ENCODE data around the gene DDI2.
"Not testable (repeated sequence)": the region's sequence is repeated elsewhere in the genome, so short reads cannot be mapped to it uniquely, and the experiment has no call there.

DDI2 gene

DNA sequence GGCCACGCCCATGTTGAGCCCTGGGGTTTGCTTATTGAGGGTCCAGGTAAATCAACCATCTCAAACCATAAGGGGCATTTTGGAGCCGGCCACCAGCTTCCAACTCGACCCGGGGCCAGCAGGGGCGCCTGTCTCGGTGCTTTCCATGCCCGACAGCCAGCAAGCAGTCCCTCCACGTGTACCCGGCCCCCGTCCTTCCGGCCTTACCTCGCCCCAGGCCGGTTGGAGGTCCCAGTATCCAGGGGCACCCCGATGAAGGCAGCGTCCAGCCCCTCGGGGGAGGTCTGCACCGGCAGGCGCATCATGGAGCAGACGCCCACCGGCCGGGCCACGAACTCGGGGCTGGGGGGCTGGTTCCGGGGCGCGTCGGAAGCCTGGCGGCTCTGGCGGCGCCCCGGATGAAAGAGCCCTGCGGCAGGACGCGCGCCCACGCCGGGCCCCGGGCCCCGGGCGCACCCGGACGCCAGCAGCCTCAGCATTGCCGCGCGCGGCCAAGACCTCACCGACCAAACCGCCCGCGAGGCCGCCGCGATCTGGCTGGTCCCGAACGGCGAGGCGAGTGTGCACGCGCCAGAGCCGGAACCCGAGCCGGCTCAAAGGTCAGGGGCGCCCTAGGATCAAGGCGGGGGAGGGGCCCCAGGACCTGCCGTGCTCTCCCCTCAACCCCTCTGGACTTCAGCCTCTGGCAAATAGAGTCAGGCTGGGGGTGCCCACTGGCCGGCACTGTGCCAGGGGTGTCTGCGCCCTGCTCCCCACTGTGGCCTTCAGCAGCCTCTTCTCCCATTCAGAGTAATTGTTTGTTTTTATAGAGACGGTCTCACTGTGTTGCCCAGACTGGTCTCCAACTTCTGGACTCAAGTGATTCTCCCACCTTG lies 32.5 kb upstream of the DDI2 start, which contains the start of gene AGMAT:
Gene AGMAT (minus strand): TSS at position 563 of the 875 bp plus-strand sequence. CDS start 84 bp downstream, at position 479.
- Histone ChIP-seq H3K9ac (ENCODE audit: low read depth, low read length) (peak within 1 kb of the TSS; percentile 79; the same call in 1 of the 2 replicates), H3K27me3 (ENCODE audit: insufficient read depth, low read length) (no peaks in the 10 kb centered on the region), H3K4me3 (ENCODE audit: low read length) (peak within 1 kb of the TSS; percentile 72), H3K9me3 (ENCODE audit: insufficient read depth, low read depth, low read length) (no peaks in the 10 kb centered on the region), H3K36me3 (ENCODE audit: insufficient read depth, low read depth, low read length) (no peaks in the 10 kb centered on the region), H3K4me1 (ENCODE audit: insufficient read depth, low read length) (no peaks in the 10 kb centered on the region), H3K27ac (ENCODE audit: low read length) (no peak within 1 kb of the TSS)

DNA sequence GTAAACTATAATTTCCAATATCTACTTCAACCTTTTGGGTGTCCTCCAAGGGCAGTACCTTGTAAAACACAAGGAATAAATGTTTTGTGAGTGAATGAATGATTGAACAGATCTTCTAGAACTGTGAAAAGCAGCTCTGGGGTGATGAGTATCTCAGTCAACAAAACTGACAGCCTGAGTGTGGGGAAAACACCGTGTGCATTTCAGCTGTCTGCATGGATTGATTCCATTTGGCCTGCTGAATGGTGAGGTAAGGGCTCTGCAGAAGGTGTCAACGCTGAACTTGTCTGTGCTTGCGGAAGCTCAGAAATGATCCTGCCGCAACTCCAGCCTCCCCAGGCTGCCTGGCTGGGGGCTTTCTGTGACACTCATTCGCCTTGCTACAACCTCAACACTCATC lies 25.0 kb upstream of the DDI2 start:
- Histone ChIP-seq H3K4me3 (ENCODE audit: low read length) (no peak overlapping the region), H3K36me3 (ENCODE audit: insufficient read depth, low read depth, low read length) (no peaks in the 10 kb centered on the region), H3K9ac (ENCODE audit: low read depth, low read length) (no peak overlapping the region), H3K9me3 (ENCODE audit: insufficient read depth, low read depth, low read length) (no peaks in the 10 kb centered on the region), H3K27me3 (ENCODE audit: insufficient read depth, low read length) (no peaks in the 10 kb centered on the region), H3K27ac (ENCODE audit: low read length) (no peak overlapping the region), H3K4me1 (ENCODE audit: insufficient read depth, low read length) (peaks cover 3% of the 10 kb centered on the region; the same call in 1 of the 2 replicates)

GRCh38 chr1:15595809-15596617 lies 21.2 kb upstream of the DDI2 start:
- Histone ChIP-seq H3K27ac (ENCODE audit: low read length) (no peak overlapping the region), H3K27me3 (ENCODE audit: insufficient read depth, low read length) (no peaks in the 10 kb centered on the region), H3K9ac (ENCODE audit: low read depth, low read length) (no peak overlapping the region), H3K36me3 (ENCODE audit: insufficient read depth, low read depth, low read length) (no peaks in the 10 kb centered on the region), H3K4me1 (ENCODE audit: insufficient read depth, low read length) (peaks cover 3% of the 10 kb centered on the region; the same call in 1 of the 2 replicates), H3K4me3 (ENCODE audit: low read length) (no peak overlapping the region), H3K9me3 (ENCODE audit: insufficient read depth, low read depth, low read length) (no peaks in the 10 kb centered on the region)

DNA sequence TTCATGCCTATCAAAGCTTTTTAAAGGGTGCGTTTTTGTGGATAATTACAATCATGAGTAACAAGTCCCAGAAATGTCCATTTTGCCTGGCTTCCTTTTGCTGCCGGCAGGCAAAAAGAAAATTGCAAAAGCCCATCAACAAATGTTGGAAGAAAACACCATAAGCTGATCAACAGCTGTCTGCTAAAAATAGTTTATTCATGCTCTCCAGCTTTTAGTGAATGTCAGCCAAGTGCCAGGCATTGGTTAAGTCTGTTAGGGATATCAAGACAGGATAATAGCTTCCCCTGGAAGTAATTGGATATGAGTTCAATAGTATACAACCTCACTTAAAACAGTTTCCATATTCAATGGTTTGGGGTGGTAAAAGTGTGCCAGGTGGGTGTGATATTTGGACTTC lies 18.8 kb upstream of the DDI2 start:
- H3K9ac ChIP-seq (ENCODE audit: low read depth, low read length) = no peak overlapping the region
- H3K4me3 ChIP-seq (ENCODE audit: low read length) = no peak overlapping the region
- no peaks in the 10 kb centered on the region for H3K36me3 ChIP-seq (ENCODE audit: insufficient read depth, low read depth, low read length)
- peaks cover 3% of the 10 kb centered on the region; the same call in 1 of the 2 replicates for H3K4me1 ChIP-seq (ENCODE audit: insufficient read depth, low read length)
- no peaks in the 10 kb centered on the region for H3K27me3 ChIP-seq (ENCODE audit: insufficient read depth, low read length)
- no peak overlapping the region for H3K27ac ChIP-seq (ENCODE audit: low read length)
- no peaks in the 10 kb centered on the region for H3K9me3 ChIP-seq (ENCODE audit: insufficient read depth, low read depth, low read length)

GRCh38 chr1:15603050-15603965 lies 13.9 kb upstream of the DDI2 start:
- Histone ChIP-seq H3K27me3 (ENCODE audit: insufficient read depth, low read length) (peaks cover 27% of the 10 kb centered on the region), H3K4me3 (ENCODE audit: low read length) (peak overlapping the region; percentile 77), H3K27ac (ENCODE audit: low read length) (no peak overlapping the region), H3K9me3 (ENCODE audit: insufficient read depth, low read depth, low read length) (no peaks in the 10 kb centered on the region), H3K36me3 (ENCODE audit: insufficient read depth, low read depth, low read length) (no peaks in the 10 kb centered on the region), H3K9ac (ENCODE audit: low read depth, low read length) (peak overlapping the region; percentile 71; the same call in 1 of the 2 replicates), H3K4me1 (ENCODE audit: insufficient read depth, low read length) (no peaks in the 10 kb centered on the region)

- not testable (repeated sequence) for H3K9ac ChIP-seq (ENCODE audit: low read depth, low read length); H3K27ac ChIP-seq (ENCODE audit: low read length); H3K9me3 ChIP-seq (ENCODE audit: insufficient read depth, low read depth, low read length); H3K4me1 ChIP-seq (ENCODE audit: insufficient read depth, low read length); H3K36me3 ChIP-seq (ENCODE audit: insufficient read depth, low read depth, low read length)
- peaks cover 27% of the 10 kb centered on the region for H3K27me3 ChIP-seq (ENCODE audit: insufficient read depth, low read length)
- peak overlapping the region; percentile 77 for H3K4me3 ChIP-seq (ENCODE audit: low read length)
Measured at GRCh38 chr1:15603966-15604282, 13.3 kb upstream of the DDI2 start.

GRCh38 chr1:15604400-15604799 lies 12.9 kb upstream of the DDI2 start:
- H3K27ac ChIP-seq (ENCODE audit: low read length); H3K4me1 ChIP-seq (ENCODE audit: insufficient read depth, low read length); H3K9me3 ChIP-seq (ENCODE audit: insufficient read depth, low read depth, low read length); H3K9ac ChIP-seq (ENCODE audit: low read depth, low read length); H3K36me3 ChIP-seq (ENCODE audit: insufficient read depth, low read depth, low read length); H3K4me3 ChIP-seq (ENCODE audit: low read length): not testable (repeated sequence)
- H3K27me3 ChIP-seq (ENCODE audit: insufficient read depth, low read length) = peaks cover 27% of the 10 kb centered on the region

DNA sequence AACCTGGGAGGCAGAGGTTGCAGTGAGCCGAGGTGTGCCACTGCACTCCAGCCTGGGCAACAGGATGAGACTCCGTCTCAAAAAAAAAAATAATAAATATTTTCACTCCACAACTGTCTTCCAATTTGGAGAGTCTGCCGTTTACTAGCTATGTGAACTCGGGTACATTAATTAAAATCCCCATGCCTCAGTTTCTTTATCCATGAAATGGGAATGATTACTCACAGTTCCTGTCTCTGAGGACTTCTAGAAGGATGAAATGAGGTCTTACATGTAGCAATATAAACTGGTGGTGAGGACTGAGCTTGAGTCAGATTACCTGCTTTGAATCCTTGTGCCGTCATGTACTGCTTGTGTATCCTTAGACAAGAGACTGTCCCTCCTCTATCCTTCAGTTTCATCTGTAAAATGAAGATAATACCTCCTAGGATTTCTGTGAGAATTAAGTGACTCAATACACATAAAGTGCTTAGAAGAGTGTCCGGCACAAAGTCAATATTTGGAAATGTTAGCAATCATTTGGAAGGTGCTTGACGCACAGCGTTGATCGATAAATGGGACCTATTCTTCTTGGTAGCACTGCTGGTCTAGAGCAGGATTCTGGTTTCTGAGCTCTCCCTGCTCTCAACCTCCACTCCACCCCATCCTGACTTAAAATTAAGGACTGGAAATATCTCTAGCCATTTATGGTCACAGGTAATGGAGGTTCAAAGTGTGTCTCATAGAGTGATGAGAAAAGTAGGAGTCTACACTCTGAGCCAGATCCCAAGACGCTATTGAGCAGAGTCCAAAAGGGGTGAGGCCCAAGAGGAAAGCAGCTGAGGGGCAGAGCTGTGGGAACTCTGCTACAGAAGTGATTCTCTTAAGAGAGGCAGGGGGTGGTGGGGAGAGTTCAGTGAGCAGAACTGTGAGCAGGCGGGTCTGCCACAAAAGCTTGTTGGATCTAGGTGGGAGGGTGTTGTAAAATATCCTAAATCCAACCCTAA lies 11.6 kb upstream of the DDI2 start:
- peaks cover 27% of the 10 kb centered on the region for H3K27me3 ChIP-seq (ENCODE audit: insufficient read depth, low read length)
- H3K36me3 ChIP-seq (ENCODE audit: insufficient read depth, low read depth, low read length) = no peaks in the 10 kb centered on the region
- no peak overlapping the region for H3K4me3 ChIP-seq (ENCODE audit: low read length)
- no peak overlapping the region for H3K9ac ChIP-seq (ENCODE audit: low read depth, low read length)
- no peaks in the 10 kb centered on the region for H3K9me3 ChIP-seq (ENCODE audit: insufficient read depth, low read depth, low read length)
- H3K27ac ChIP-seq (ENCODE audit: low read length) = no peak overlapping the region
- no peaks in the 10 kb centered on the region for H3K4me1 ChIP-seq (ENCODE audit: insufficient read depth, low read length)

DNA sequence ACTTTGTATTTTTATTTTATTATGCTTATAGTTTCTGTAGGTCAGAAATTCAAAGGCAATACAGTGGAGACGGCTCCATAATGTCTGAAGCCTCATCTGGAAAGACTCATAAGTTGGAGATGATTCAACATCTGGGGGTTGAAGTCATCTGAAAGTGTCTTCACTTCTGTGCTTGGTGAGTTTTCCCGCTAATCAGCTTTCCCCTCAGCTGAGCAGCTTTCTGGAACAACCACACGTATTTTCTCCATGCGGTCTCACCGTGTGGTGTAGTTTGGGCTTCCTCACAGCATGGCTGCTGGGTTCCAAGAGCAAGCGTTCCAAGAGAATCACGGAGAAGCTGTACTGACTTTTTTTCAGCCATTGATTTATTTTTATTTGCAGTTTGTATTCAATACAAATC lies 7.6 kb upstream of the DDI2 start:
- Histone ChIP-seq H3K27ac (ENCODE audit: low read length) (no peak overlapping the region), H3K9me3 (ENCODE audit: insufficient read depth, low read depth, low read length) (no peaks in the 10 kb centered on the region), H3K36me3 (ENCODE audit: insufficient read depth, low read depth, low read length) (no peaks in the 10 kb centered on the region), H3K4me1 (ENCODE audit: insufficient read depth, low read length) (no peaks in the 10 kb centered on the region), H3K27me3 (ENCODE audit: insufficient read depth, low read length) (peaks cover 17% of the 10 kb centered on the region), H3K4me3 (ENCODE audit: low read length) (no peak overlapping the region), H3K9ac (ENCODE audit: low read depth, low read length) (no peak overlapping the region)

DNA sequence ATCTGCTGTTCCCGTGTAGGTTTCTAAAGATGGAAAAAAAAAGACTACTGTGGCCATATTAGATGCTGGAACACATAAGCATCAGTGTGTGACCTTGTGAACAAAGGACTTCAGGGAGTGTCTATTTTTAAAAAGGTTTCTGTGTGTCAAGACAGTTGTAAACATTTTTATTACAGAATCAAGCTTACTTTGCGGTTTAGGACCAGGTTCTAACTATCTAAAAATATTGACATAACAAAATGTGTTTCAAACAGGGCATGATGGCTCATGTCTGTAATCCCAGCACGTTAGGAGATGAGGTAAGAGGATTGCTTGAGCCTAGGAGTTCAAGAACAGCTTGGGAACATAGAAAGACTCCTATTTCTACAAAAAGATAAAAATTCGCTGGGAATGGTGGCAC lies 7.1 kb upstream of the DDI2 start:
- H3K4me1 ChIP-seq (ENCODE audit: insufficient read depth, low read length) = no peaks in the 10 kb centered on the region
- no peak overlapping the region for H3K27ac ChIP-seq (ENCODE audit: low read length)
- peaks cover 12% of the 10 kb centered on the region for H3K27me3 ChIP-seq (ENCODE audit: insufficient read depth, low read length)
- no peak overlapping the region for H3K9ac ChIP-seq (ENCODE audit: low read depth, low read length)
- H3K4me3 ChIP-seq (ENCODE audit: low read length) = no peak overlapping the region
- no peaks in the 10 kb centered on the region for H3K9me3 ChIP-seq (ENCODE audit: insufficient read depth, low read depth, low read length)
- H3K36me3 ChIP-seq (ENCODE audit: insufficient read depth, low read depth, low read length) = no peaks in the 10 kb centered on the region

All from iPS-20b (cell line).